MCF 10A (cell line): ENCODE measurements around the gene IFNLR1. TPM values are rescaled to one million over a fixed set of nuclear protein-coding genes. Genes with fewer than 3 reads are reported as not detected.

ENCODE experiments used
- Bru-seq: library from RNA; stranded (reverse); fragments of 400-500 nt; gene quantifications from one replicate; lab custom pipeline; 2021; lab: Mats Ljungman, UMichigan
- BruChase-seq, 2 experiments: library from RNA; stranded (reverse); fragments of 400-500 nt; gene quantifications; one replicate each; lab custom pipeline; 2021; lab: Mats Ljungman, UMichigan
- BruUV-seq: library from RNA; stranded (reverse); fragments of 400-500 nt; replicated peaks from 2 replicates; lab custom pipeline; 2021; lab: Mats Ljungman, UMichigan
- CTCF ChIA-PET: fragments of 300-600 bp; sonication (Branson Sonifier 250); formaldehyde crosslinking; extraction: SDS; loops from one replicate; lab custom pipeline; 2021; ENCODE audit warnings: antibody characterized with exemption, inconsistent platforms; lab: Yijun Ruan, JAX
- POLR2A ChIA-PET: fragments of 300-600, 350-650 bp; sonication (Branson Sonifier 250); formaldehyde crosslinking; extraction: SDS; loops from one replicate; lab custom pipeline; 2020; ENCODE audit warnings: antibody characterized with exemption, inconsistent platforms; lab: Yijun Ruan, JAX
- DNase-seq: peaks from one replicate; pipeline ENCODE4 v3.0.0-alpha.2; 2018; ENCODE audit not compliant: unreplicated experiment
- H3K27ac Mint-ChIP-seq: one replicate; pipeline ENCODE4 v1.8.0; 2022; ENCODE audit warnings: mild to moderate bottlenecking, low read depth, mixed read lengths; ENCODE audit not compliant: unreplicated experiment
- H3K27me3 Mint-ChIP-seq: one replicate; pipeline ENCODE4 v1.8.0; 2022; ENCODE audit warnings: mixed read lengths; ENCODE audit not compliant: insufficient read depth, unreplicated experiment
- H3K36me3 Mint-ChIP-seq: one replicate; pipeline ENCODE4 v1.8.0; 2022; ENCODE audit warnings: mild to moderate bottlenecking, moderate library complexity, mixed read lengths; ENCODE audit not compliant: insufficient read depth, unreplicated experiment
- H3K4me1 Mint-ChIP-seq: one replicate; pipeline ENCODE4 v1.8.0; 2022; ENCODE audit warnings: mixed read lengths; ENCODE audit not compliant: insufficient read depth, unreplicated experiment
- H3K4me3 Mint-ChIP-seq: one replicate; pipeline ENCODE4 v1.8.0; 2022; ENCODE audit warnings: mild to moderate bottlenecking, moderate library complexity, mixed read lengths; ENCODE audit not compliant: unreplicated experiment
- H3K9me3 Mint-ChIP-seq: one replicate; pipeline ENCODE4 v1.8.0; 2022; ENCODE audit warnings: mixed read lengths; ENCODE audit not compliant: unreplicated experiment
- CTCF ChIP-seq: fragments of 200-600 bp; IDR thresholded peaks from one replicate; pipeline ENCODE4 v1.8.0; 2022; ENCODE audit warnings: antibody characterized with exemption, mild to moderate bottlenecking; ENCODE audit not compliant: unreplicated experiment
- intact Hi-C: fragments of 100-400 bp; cut with micrococcal nuclease; formaldehyde crosslinking; loops from 2 replicates; pipeline ENCODE4 v1.14.1; 2022
- long read RNA-seq: library from polyadenylated mRNA; stranded (forward); transcript quantifications from one replicate; pipeline ENCODE4 v2.0.0, GENCODE V29; 2022
- total RNA-seq: library from RNA; stranded (reverse); gene quantifications from 2 replicates; pipeline ENCODE4 v1.2.3, GENCODE V29; 2022

Gene IFNLR1
- total RNA-seq: 0.12 and 0.19 TPM in 2 replicates
- Bru-seq, nascent RNA: percentile 16 among the genes with signal in this experiment
- BruChase-seq, experiment 1, labeled RNA remaining after a 6-hour chase: percentile 19 among the genes with signal in this experiment
- BruChase-seq, experiment 2, labeled RNA remaining after a 2-hour chase: percentile 16 among the genes with signal in this experiment
- long read RNA-seq: 0 reads

DNA sequence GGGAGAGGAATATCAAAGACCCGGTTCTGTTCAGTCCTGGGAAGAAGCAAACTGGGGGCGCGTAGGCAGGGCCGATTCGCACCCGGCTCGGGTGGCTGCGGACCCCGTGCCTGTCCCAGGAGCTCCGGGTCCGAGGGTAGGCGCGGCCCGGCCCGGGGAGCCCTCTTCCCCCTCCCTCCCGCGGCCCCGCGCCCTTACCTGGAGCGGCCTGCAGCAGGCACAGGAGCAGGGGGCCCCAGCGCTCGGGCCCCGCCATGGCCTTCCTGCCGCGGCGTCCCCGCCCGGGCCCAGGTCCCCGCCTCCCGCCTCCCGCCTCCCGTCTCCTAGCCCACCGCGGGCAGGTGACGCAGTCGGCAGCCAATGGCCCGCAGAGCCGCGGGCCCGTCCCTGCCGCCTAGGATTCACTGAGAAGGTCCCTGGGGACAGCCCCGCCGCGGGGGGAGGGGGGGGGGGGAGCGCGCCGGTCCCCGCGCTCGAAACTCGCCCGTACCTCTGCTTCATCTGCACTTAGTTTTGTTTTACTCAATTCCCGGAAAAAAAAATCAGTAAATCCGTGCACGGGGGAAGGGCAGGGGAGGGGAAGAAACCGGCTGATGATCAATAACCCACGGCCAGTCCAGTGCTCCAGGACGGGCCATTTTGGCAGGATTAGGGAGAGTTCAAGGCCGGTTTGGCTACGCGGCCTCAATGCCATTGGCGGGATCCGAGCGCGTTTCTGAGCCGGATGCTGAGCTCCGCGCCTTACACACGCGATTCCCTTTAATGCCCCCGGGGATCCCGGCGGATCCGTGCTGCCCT lies at the start of gene IFNLR1:
Gene IFNLR1, minus strand, starts transcription at position 297 of the 798 bp plus-strand sequence. Its CDS starts 41 bp downstream, at position 256.
- intact Hi-C loops: no loop called here
- no peak for TF ChIP-seq CTCF
- POLR2A ChIA-PET: interaction anchor here (0.6 kb wide), 1 partner anchor 485 kb away, joined by 3 read pairs; no protein-coding TSS in a partner anchor
- Mint-ChIP-seq H3K9me3 (no peaks in the 10 kb centered on the region), H3K36me3 (no peaks in the 10 kb centered on the region), H3K4me3 (peak within 1 kb of the TSS; percentile 51), H3K27me3 (no peaks in the 10 kb centered on the region), H3K4me1 (peaks cover 19% of the 10 kb centered on the region), H3K27ac (no peak within 1 kb of the TSS)
- no peak for DNase-seq
- CTCF ChIA-PET: interaction anchor here (0.6 to 3.8 kb wide), 7 partner anchors 7 to 412 kb away, joined by 3 to 24 read pairs (median 7); no protein-coding TSS in a partner anchor
- no TSS peak for BruUV-seq

DNA sequence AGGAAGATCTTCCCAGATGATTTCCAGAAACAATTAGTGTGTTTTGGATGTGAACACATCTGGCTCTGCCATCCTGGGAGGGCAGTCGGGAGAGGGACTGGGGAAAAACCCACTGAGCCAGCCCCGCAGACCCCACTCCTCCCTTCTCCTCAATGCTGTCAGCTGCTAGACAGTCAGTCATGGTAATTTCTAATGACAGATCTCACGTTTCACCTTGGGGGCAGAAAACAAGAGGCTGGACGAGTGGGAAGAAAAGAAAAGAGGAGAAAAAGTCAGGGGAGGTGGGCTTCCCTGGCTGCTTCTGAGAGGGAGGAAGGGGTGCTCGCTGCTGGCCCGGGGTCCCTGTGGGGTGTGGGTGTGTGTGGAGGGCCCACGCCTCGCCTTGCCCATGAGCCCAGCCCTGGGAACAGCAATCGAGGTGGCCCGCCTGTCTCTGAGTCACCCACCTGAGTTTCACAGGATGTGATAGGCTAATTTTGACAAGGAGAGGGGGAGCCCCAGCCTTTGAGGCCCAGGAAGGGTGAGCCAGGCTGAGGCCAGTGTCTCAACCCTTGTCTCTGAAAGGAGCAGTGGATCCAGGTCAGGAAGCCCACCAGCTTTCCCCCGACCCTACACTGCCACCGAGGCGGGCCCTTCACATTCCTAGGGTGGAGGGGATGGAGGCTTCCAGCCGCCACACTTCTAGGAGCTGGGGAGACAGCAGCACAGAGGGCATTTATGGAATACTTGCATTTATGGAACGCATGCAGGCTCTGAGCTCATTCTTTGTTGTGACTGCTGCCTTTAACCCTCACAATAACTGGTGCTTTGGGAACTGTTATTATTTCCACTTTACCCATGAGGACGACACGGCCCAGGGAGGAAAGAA lies 49.1 kb upstream of the IFNLR1 start:
- CTCF ChIA-PET: interaction anchor here (0.8 to 1.8 kb wide), 7 partner anchors 11 to 159 kb away, joined by 3 to 9 read pairs (median 4); no protein-coding TSS in a partner anchor
- peaks cover 24% of the 10 kb centered on the region for H3K4me1 Mint-ChIP-seq
- BruUV-seq: TSS peak; percentile 90
- peak overlapping the region; percentile 73 for H3K27ac Mint-ChIP-seq
- no peaks in the 10 kb centered on the region for H3K9me3 Mint-ChIP-seq
- no peaks in the 10 kb centered on the region for H3K36me3 Mint-ChIP-seq
- POLR2A ChIA-PET: interaction anchor here (0.6 to 2.3 kb wide), 17 partner anchors 9 to 146 kb away, joined by 3 to 15 read pairs (median 5); partner anchors contain the start of gene GRHL3
- DNase-seq: peak; percentile 83
- no peak overlapping the region for H3K4me3 Mint-ChIP-seq
- no peaks in the 10 kb centered on the region for H3K27me3 Mint-ChIP-seq
- intact Hi-C loops: no loop called here
- TF ChIP-seq CTCF: no peak

DNA sequence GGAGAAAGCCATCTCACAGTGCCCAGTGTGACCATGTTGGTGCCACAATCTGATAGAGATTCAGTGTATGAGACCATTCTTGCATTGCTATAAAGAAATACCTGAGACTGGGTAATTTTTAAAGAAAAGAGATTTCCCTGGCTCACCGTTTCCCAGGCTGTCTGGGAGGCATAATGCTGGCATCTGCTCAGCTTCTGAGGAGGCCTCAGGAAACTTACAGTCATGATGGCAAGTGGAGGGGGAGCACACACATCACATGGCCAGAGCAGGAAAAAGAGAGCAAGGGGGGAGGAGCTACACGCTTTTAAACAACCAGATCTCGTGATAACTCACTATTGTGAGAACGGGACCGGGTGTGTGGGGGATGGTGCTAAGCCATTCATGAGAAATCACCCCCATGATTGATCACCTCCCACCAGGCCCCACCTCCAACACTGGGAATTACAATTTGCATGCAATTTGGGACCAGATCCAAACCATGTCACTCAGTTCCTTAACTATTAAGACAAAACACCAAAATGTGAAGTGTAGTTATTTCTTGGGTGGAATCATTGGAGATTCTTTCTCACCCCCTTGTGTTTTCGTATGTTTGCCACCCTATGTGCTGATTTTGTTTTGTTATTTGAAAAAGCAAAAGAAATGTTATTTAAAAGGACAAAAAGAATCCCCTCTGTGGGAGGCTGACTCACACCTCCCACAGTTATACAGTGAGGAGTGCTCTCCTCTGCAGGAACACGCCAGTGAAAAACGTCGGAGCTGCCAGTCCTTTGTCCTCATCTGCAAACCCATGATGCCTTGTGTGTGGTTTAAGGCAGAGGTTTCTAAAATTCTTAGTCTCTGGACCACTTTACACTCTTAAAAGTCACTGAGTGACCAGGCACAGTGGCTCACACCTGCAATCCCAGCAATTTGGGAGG lies 46.9 kb upstream of the IFNLR1 start:
- BruUV-seq: no TSS peak
- H3K27ac Mint-ChIP-seq: no peak overlapping the region
- no peak for TF ChIP-seq CTCF
- DNase-seq: no peak
- H3K4me3 Mint-ChIP-seq: no peak overlapping the region
- H3K4me1 Mint-ChIP-seq: peaks cover 24% of the 10 kb centered on the region
- no peaks in the 10 kb centered on the region for H3K27me3 Mint-ChIP-seq
- H3K9me3 Mint-ChIP-seq: no peaks in the 10 kb centered on the region
- intact Hi-C loops: no loop called here
- ChIA-PET POLR2A (interaction anchor here (0.6 kb wide), 2 partner anchors 35 to 63 kb away, joined by 3 to 5 read pairs; no protein-coding TSS in a partner anchor), CTCF (interaction anchor here (0.6 to 1.1 kb wide), 2 partner anchors 32 to 160 kb away, joined by 3 to 4 read pairs; no protein-coding TSS in a partner anchor)
- no peaks in the 10 kb centered on the region for H3K36me3 Mint-ChIP-seq
